ENCODE measurements around the gene NELFB.

The NELFB gene

DNA sequence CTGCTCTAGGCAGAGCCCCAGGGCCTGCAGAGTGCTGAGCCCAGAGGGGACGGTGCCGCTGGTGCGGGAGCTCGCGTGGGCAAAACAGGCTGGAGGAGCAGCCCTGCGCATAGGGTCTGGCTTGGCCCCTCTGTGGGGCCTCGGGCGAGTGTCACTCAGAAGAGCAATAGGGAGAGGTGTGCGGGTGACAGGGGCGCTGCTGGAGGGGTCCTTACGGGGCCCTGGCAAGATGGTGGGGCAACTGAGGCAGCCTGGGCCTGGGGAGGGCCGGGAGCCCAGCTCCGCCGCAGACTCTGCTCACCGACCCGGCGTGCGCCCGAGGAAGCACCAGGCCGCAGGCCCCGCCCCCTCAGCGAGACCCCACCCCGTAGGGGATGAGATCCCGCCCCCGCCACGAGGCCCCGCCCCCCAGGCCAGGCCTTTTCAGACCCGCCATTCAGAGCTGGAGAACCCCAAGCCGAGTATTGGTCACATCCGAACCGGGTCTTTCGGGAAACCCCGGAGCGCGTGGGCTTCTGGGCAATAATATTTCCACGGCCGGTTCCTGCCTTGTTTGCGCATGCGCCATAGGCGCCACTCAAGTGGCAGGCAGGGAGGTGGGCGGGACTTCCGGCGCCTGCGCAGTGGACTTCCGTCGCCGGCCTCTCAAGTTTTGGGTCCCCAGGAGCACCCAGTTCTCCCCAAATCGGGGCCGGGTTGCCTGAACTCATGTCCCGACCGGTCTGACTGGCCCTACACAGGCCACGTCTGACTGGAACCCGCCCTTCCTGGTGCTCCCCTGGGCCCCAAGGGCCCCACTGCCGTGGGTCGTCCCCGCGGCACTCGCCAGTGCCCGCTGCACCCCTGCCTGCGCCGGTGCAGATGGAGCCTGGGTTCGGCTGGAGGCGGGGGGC, 31.8 kb upstream of the NELFB start:
- DNase-seq (ENCODE audit: low read depth): peak; percentile 98

DNA sequence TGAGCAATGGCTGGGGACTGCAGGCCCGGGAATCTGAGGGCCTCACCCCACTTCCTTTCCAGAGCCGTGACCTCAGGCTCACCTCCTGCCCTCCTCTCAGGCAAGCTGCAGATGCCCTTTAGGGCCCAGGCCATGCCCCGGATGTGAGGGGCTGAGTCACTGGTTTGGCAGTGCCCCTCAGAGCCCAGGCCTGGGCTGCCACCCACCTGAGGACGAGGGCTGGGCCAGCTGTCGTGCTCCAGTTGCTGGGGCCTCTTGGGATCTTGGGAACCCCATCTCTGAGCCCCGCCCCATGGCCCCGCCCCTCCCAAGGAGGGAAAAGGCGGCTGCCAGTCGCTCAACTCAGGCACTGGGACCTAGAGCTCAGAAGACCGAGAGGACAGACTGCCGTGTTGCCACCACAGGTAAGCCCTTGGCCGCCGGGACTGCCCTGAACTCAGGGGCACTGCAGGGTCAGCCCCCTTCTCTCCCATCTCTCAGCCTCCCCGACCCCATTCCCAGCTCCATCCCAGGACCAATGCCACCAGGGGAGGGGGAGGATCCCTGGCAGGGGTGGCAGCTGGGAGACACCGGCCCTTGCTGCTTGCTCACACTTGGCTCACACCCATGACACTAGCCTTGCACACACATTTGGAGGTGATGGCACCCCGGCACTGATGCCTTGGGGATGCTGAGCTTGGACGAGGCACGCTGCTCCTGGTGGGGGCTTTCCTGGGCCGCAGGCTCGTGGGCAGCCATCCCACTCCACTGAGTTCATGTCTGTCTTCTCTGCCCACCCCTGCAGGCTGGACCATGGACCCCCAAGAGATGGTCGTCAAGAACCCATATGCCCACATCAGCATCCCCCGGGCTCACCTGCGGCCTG, 30.1 kb upstream of the NELFB start, which contains the start of gene CYSRT1:
CYSRT1 (plus strand) TSS at position 345 of the 865 bp plus-strand sequence; CDS start at position 793, 448 bp downstream.
- DNase-seq (ENCODE audit: low read depth): no peak

- no peak for DNase-seq (ENCODE audit: low read depth)
Measured at GRCh38 chr9:137225699-137226331, 29.3 kb upstream of the NELFB start.

GRCh38 chr9:137226338-137227053, 28.6 kb upstream of the NELFB start:
- no peak for DNase-seq (ENCODE audit: low read depth)

GRCh38 chr9:137227054-137227852, 27.9 kb upstream of the NELFB start, which contains the start of gene RNF224:
Gene RNF224 (plus strand): TSS chr9:137227502. CDS start chr9:137228336, 834 bp downstream.
- peak; percentile 35 for DNase-seq (ENCODE audit: low read depth)

DNA sequence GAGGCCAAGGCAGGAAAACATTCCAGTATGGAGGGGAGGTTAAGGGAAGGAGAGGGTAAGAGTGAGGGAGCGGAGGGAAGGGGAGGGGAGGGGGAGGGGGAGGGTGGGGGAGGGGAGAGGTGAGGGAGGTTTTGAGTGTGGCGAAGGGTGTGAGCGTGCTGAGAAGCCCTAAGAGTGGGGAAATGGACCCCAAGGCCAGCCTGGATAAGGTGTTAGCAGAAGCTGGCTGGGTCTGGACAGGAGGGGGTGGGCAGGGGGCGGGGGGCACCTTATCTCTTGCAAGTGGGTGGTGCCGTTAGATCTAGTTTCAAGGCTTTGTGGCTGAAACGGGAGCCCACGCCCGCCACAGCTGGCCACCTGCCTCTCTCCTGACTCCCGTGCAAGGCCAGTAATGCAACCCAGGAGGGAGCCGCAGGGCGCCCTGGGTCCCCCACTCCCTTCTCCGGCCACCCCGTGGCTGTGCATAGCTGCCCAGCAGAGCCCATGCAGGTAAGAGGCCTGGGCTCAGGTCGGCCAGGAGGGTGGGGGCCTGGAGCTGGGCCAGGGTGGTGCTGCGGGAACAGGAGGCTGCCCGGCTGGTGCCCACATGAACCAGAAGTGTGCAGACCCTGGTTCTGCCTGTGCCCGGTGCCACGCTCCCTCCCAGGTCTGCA, 27.1 kb upstream of the NELFB start:
- DNase-seq (ENCODE audit: low read depth): no peak

DNA sequence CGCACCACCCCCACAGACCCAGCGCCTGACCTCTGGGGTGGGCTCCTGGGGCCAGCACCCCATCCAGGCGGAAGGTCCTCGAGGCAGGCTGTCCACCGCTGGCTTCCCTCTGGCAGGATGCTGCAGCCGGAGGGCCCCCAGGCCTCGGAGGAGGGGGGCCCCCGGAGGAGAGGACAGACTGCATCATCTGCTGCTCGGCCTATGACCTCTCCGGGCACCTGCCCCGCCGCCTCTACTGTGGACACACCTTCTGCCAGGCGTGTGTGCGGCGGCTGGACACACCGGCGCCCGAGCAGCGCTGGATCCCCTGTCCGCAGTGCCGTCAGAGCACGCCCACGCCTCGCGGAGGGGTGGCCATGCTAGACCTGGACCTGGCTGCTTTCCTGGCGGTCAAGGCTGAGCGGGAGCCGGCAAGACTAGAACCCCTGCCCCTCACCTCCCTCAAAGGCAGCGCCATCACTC, 26.6 kb upstream of the NELFB start:
- DNase-seq (ENCODE audit: low read depth): no peak

- DNase-seq (ENCODE audit: low read depth): no peak
Measured at GRCh38 chr9:137228968-137229896, 25.9 kb upstream of the NELFB start.

DNA sequence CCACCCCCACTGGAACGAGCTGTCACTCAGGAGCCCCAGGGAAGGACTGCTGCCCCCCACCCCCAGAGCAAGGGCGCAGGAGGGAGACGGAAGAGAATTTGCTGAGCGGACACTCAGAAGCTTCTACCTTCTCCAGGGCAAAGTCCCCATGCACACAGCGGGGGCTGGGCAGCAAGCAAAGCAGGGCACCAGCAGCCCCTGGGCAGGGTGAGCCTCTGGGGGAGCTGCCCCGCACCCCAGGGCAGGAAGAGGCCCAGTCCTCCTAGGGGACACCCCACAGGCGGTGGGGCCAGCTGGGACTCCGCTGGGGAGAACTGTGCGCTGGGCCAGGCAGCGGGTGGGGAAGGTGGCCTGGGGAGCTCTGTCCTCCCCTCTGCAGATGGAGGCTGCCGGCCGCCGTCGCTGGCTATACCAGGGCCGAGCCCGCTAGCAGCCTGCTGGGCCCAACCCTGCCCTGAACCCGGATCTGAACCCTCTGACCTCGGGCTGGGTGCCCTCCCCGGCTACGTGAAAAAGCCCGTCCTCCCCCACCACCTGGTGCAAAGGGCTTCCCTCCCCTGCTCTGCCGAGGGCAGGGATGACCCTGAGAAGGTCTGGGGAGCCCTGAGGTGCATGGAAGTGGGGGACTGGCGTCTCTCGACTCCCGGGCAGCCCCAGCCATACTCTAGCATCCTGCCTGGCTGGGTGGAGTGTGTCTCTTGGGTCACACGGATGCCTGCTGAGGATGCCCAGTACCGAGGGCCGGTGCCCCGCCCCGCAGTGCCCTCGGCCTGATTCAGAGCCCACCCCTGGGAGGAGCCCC, 25.0 kb upstream of the NELFB start:
- no peak for DNase-seq (ENCODE audit: low read depth)

DNA sequence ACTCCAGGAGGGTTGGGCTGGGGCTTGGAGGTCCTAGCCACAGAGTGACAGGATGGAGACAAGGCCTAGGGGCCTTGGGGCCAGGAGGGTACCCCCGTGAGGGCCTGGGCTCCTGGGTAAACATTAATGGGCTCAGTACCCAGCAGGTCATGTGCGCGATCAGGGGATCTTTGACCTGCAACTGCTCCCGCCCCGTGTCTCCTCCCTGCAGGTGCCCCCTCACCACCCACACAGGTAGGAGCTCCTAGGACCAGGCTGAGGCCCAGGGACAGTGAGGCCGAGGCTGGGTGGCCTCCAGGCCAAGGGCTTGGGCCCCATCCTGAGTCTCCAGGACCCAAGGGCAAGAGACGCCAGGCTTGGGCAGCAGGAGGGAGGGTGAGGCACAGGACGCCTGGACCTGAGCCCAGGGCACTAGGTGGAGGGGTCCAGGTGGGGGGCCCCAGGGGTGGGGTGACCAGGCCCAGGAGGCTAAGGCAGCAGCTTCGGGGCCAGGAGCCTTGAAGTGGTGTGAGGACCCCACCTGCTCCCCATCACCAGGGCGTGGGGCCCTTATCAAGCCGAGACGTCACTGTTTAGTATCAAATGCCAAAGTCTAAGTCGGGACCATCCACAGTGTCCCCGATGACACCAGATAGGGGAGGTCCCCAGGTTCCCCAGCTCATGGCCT, 24.3 kb upstream of the NELFB start, which contains the start of gene SLC34A3:
SLC34A3 (plus strand) TSS at position 197 of the 667 bp plus-strand sequence. CDS start 802 bp downstream, outside the sequence.
- DNase-seq (ENCODE audit: low read depth): no peak

DNA sequence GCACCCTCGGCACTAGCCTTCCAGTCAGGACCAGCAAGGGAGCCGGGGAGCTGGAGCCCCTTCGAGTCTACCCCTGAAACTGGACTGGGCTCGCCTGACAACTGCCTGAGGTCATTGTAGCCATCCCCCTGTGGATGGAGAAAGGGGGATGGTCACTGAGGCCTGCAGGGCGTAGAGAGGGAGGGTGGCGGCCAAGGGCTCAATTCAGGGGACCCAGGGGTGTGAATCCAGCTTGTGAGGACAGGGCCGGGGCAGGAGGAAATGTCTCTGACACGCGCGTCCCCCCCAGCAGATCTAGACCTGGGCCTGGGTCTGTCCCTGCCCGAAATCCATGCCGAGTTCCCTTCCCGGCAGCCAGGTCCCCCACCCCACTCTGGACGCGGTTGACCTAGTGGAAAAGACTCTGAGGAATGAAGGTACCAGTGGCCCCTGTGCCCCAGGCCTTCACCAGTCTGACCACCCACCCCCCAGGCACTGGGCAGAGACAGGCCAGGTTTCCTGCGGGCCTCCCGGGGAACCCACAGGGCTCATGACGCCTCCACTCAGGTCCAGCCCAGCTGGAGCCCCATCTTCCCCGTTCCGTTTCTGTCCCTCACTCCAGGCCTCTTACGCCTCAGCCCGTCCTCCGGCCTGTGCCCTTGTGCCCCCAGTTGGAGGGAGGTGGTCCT, 23.6 kb upstream of the NELFB start:
- DNase-seq (ENCODE audit: low read depth): no peak

- DNase-seq (ENCODE audit: low read depth): no peak
Measured at GRCh38 chr9:137232101-137232500, 23.0 kb upstream of the NELFB start.

DNA sequence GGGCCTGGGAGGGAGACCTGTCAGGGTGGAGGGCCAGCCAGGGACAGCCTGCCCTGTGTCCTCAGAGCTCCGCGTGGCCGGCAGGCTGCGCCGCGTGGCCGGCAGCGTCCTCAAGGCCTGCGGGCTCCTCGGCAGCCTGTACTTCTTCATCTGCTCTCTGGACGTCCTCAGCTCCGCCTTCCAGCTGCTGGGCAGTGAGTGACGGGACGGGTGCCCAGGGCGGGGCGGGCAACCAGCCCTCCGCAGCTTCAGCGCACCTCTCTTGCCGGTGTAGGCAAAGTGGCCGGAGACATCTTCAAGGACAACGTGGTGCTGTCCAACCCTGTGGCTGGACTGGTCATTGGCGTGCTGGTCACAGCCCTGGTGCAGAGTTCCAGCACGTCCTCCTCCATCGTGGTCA, 22.6 kb upstream of the NELFB start:
- no peak for DNase-seq (ENCODE audit: low read depth)

- no peak for DNase-seq (ENCODE audit: low read depth)
Measured at GRCh38 chr9:137233143-137233980, 21.8 kb upstream of the NELFB start.

GRCh38 chr9:137234055-137234697, 21.0 kb upstream of the NELFB start:
- no peak for DNase-seq (ENCODE audit: low read depth)

All from fibroblast of the conjunctiva (primary cell).